Heart left ventricle (tissue), 13 donors: ENCODE measurements around the gene E2F1.

Source experiments
- CTCF ChIP-seq, 12 donors: fragments of 200-600 bp; sonication (generic) in 4 of 12; IDR thresholded peaks; one replicate each; pipeline versions ENCODE4 v1.5.0 to v1.8.0; 2018 to 2022; ENCODE audit warnings: antibody characterized with exemption in 12 of 12, mild to moderate bottlenecking in 5 of 12
- POLR2A ChIP-seq, 2 donors: fragments of 450-650 bp; IDR thresholded peaks; one replicate each; pipeline ENCODE4 v1.6.1; 2017; ENCODE audit warnings: antibody characterized with exemption in 2 of 2, mild to moderate bottlenecking in 2 of 2, moderate library complexity in 2 of 2
- donor health status: ischemic (EF 13 %, LVEDD 7.1; RV severe dilation, severe dysfunction).
- donor health status: DM: no; HTN: yes; CAD: no.
- donor health status: DM: no; HTN: no; CAD: no.
- donor health status: ischemic (EF 25% LVEDD 6.9; RV normal size, moderate dysfunction).
- donor health status: ischemic (EF 25% LVEDD 5.7; RV mildly dilated, moderate dysfunction).
- donor health status: ischemic (EF 35%, LVEDD 5.7; RV mildly dilated, moderate dysfunction).
- donor health status: nonischemic (EF 11% LVEDD 7.7; RV severe dilation, severe dysfunction).
- donor health status: DM: yes; HTN: yes; CAD: no.
- donor health status: PGD.
- donor health status: ischemic (EF 29% LVEDD 5.4; RV normal size, mild dysfunction).
- donor health status: nonischemic (EF 23%, LVEDD 6.1; RV moderate dilation, normal function).

- TF ChIP-seq CTCF (IDR thresholded peaks at IDR 0.05): peak; percentile 46 to 82 (median 74)
- no peak for TF ChIP-seq POLR2A (IDR thresholded peaks at IDR 0.05)
Measured at GRCh38 chr20:33653218-33653899, 32.8 kb downstream of the E2F1 start.
